Activated CD8-positive, alpha-beta memory T cell treated with anti-CD3 and anti-CD28 coated beads for 36 hours (primary cell): ENCODE measurements around the gene CASD1. TPM values are rescaled to one million over a fixed set of nuclear protein-coding genes. Genes with fewer than 3 reads are reported as not detected.

ENCODE experiments used
- CTCF ChIA-PET: fragments of 350-600 bp; sonication (Branson Sonifier 250); formaldehyde crosslinking; loops from one replicate; lab custom pipeline; 2021; ENCODE audit warnings: antibody characterized with exemption; lab: Charles Lee
- POLR2A ChIA-PET: fragments of 350-600 bp; sonication (Branson Sonifier 250); formaldehyde crosslinking; loops from one replicate; lab custom pipeline; 2021; ENCODE audit warnings: antibody characterized with exemption; lab: Charles Lee
- total RNA-seq, 2 experiments: library from RNA; stranded (reverse); gene quantifications; one replicate each; pipeline ENCODE4 v1.2.3, GENCODE V29; 2021

The CASD1 gene
- total RNA-seq, 2 experiments from 2014 or later: 17.2 to 20.7 TPM

GRCh38 chr7:94511718-94512117 is 2.1 kb downstream of the CASD1 start:
- ChIA-PET CTCF (no interaction called here), POLR2A (no interaction called here)

- ChIA-PET CTCF (no interaction called here), POLR2A (no interaction called here)
Observed at GRCh38 chr7:94512735-94513564, 3.3 kb downstream of the CASD1 start.

GRCh38 chr7:94513565-94513860 is 3.9 kb downstream of the CASD1 start:
- CTCF ChIA-PET: no interaction called here
- POLR2A ChIA-PET: no interaction called here

- CTCF ChIA-PET: no interaction called here
- POLR2A ChIA-PET: no interaction called here
Observed at GRCh38 chr7:94514140-94514889, 4.7 kb downstream of the CASD1 start.

GRCh38 chr7:94514917-94515316 is 5.3 kb downstream of the CASD1 start:
- ChIA-PET POLR2A (no interaction called here), CTCF (no interaction called here)

GRCh38 chr7:94525923-94526322 is 16.3 kb downstream of the CASD1 start:
- CTCF ChIA-PET: no interaction called here
- POLR2A ChIA-PET: no interaction called here

- POLR2A ChIA-PET: no interaction called here
Observed at GRCh38 chr7:94529516-94529915, 19.9 kb downstream of the CASD1 start.

GRCh38 chr7:94530109-94530508 is 20.5 kb downstream of the CASD1 start:
- ChIA-PET POLR2A (no interaction called here), CTCF (no interaction called here)

More at GRCh38 chr7:94529516-94529915, 19.9 kb downstream of the CASD1 start:
- CTCF ChIA-PET: no interaction called here

- ChIA-PET POLR2A (no interaction called here), CTCF (no interaction called here)
Observed at GRCh38 chr7:94532676-94533075, 23.1 kb downstream of the CASD1 start.

- ChIA-PET POLR2A (no interaction called here), CTCF (no interaction called here)
Observed at GRCh38 chr7:94540428-94540827, 30.8 kb downstream of the CASD1 start.

- CTCF ChIA-PET: no interaction called here
- POLR2A ChIA-PET: no interaction called here
Observed at GRCh38 chr7:94547126-94547525, 37.5 kb downstream of the CASD1 start.

GRCh38 chr7:94556028-94556427 is 46.4 kb downstream of the CASD1 start:
- ChIA-PET POLR2A (no interaction called here), CTCF (no interaction called here)

- POLR2A ChIA-PET: no interaction called here
Observed at GRCh38 chr7:94557215-94557614, 47.6 kb downstream of the CASD1 start.

GRCh38 chr7:94559972-94560371 is 50.4 kb downstream of the CASD1 start:
- CTCF ChIA-PET: no interaction called here
- POLR2A ChIA-PET: no interaction called here

More at GRCh38 chr7:94557215-94557614, 47.6 kb downstream of the CASD1 start:
- CTCF ChIA-PET: no interaction called here

- ChIA-PET POLR2A (no interaction called here), CTCF (no interaction called here)
Observed at GRCh38 chr7:94561841-94562514, 52.4 kb downstream of the CASD1 start.

- ChIA-PET CTCF (interaction anchor here (1.4 kb wide), 1 partner anchor 11 kb away, joined by 4 read pairs; no protein-coding TSS in a partner anchor), POLR2A (no interaction called here)
Observed at GRCh38 chr7:94562525-94562924, 52.9 kb downstream of the CASD1 start.

GRCh38 chr7:94565247-94565894 is 55.8 kb downstream of the CASD1 start:
- CTCF ChIA-PET: no interaction called here
- POLR2A ChIA-PET: no interaction called here

- ChIA-PET POLR2A (no interaction called here), CTCF (no interaction called here)
Observed at GRCh38 chr7:94567396-94567795, 57.8 kb downstream of the CASD1 start.

GRCh38 chr7:94571816-94572215 is 62.2 kb downstream of the CASD1 start:
- ChIA-PET POLR2A (no interaction called here), CTCF (no interaction called here)

GRCh38 chr7:94575646-94576045 is 66.0 kb downstream of the CASD1 start:
- CTCF ChIA-PET: no interaction called here
- POLR2A ChIA-PET: no interaction called here
